Cardiac muscle cell (in vitro differentiated cells and primary cell): Measurements from ENCODE around the gene PADI6. TPM values are rescaled to one million over a fixed set of nuclear protein-coding genes. Genes with fewer than 3 reads are reported as not detected.

Experiments used
- DNase-seq, 2 donors: peaks; one replicate each; pipeline versions ENCODE4 v3.0.0 to v3.0.0-alpha.2; 2010 to 2017; ENCODE audit warnings: low read depth in 1 of 2, low spot score in 1 of 2
- H3K27ac ChIP-seq: fragments of 200-600 bp; sonication (generic); 2 replicates; pipeline ENCODE4 v1.5.1; 2016
- H3K27me3 ChIP-seq: fragments of 200-600 bp; sonication (generic); 2 replicates; pipeline ENCODE4 v1.6.0; 2016; ENCODE audit warnings: control low read depth
- H3K36me3 ChIP-seq: fragments of 200-600 bp; sonication (generic); 2 replicates; pipeline ENCODE4 v1.5.1; 2016; ENCODE audit warnings: control low read depth
- H3K4me1 ChIP-seq: fragments of 200-600 bp; sonication (generic); 2 replicates; pipeline ENCODE4 v1.8.1; 2017; ENCODE audit warnings: low read depth, mild to moderate bottlenecking, mixed run types
- H3K4me3 ChIP-seq: fragments of 200-600 bp; sonication (generic); 2 replicates; pipeline ENCODE4 v1.5.1; 2016; ENCODE audit warnings: mild to moderate bottlenecking
- H3K9me3 ChIP-seq: fragments of 200-600 bp; sonication (generic); 2 replicates; pipeline ENCODE4 v1.5.1; 2017; ENCODE audit warnings: low read depth, mild to moderate bottlenecking, control low read depth
- CTCF ChIP-seq: IDR thresholded peaks from 2 replicates; pipeline ENCODE4 v1.5.1; 2012; ENCODE audit warnings: low read depth, mild to moderate bottlenecking, low read length
- polyA plus RNA-seq: library from polyadenylated mRNA; unstranded; fragments of >200 nt; fragmentation: Nextera tagmentation; extraction: Ambion mirVana; gene quantifications from 2 replicates; pipeline ENCODE4 v1.2.1, GENCODE V29; 2016
- total RNA-seq: library from RNA; depleted of rRNA; stranded (reverse); fragments of >200 nt; gene quantifications from 2 replicates; pipeline ENCODE4 v1.2.3, GENCODE V29; 2016

Gene PADI6
- total and polyA plus RNA-seq, 2 experiments from 2014 or later, result not detected

GRCh38 chr1:17433261-17433660 is 61.3 kb downstream of the PADI6 start:
- Histone ChIP-seq H3K27ac (no peak overlapping the region), H3K27me3 (no peaks in the 10 kb centered on the region), H3K4me3 (no peak overlapping the region), H3K9me3 (no peaks in the 10 kb centered on the region), H3K4me1 (no peaks in the 10 kb centered on the region), H3K36me3 (peaks cover 22% of the 10 kb centered on the region)
- no peak for DNase-seq
- no peak for TF ChIP-seq CTCF

DNA sequence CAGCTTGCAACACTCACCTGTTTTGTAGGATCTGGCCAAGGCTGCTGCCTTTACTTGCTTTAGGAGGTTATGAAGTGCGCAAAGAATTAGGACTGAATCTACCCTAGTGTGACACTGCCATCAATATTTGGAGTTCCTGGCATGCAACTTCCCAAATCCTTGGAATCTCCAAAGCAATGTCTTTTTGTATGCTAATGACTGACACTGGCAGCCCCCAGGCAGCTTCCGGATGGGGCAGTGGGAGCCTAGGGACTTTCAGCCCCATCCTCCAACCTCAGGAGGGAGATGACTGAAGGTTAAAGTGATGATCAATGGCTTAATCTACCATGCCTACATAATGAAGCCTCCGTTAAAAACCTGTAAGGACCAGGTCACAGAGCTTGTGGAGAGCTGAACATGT is 62.0 kb downstream of the PADI6 start:
- Histone ChIP-seq H3K4me1 (no peaks in the 10 kb centered on the region), H3K27ac (no peak overlapping the region)
- DNase-seq, result no peak

DNA sequence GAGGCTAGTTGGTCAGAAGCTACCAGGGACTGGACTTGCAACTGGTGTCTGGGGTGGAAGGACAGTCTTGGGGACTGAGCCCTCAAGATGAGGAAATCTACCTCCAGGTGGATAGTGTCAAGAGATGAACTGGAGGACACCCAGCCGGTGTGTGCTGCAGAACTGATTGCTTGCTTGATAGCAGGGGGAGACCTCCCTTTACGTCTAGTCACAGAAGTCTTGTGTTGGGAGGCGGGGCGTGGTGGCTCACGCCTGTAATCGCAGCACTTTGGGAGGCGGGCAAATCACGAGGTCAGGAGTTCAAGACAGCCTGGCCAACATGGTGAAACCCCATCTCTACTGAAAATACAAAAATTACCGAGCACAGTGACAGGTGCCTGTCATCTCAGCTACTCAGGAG is 62.6 kb downstream of the PADI6 start:
- peaks cover 15% of the 10 kb centered on the region for H3K36me3 ChIP-seq
- no peaks in the 10 kb centered on the region for H3K4me1 ChIP-seq
- no peak for TF ChIP-seq CTCF
- H3K4me3 ChIP-seq, result no peak overlapping the region
- H3K27me3 ChIP-seq, result no peaks in the 10 kb centered on the region
- H3K27ac ChIP-seq, result no peak overlapping the region
- DNase-seq, result no peak
- no peaks in the 10 kb centered on the region for H3K9me3 ChIP-seq

More for the DNA sequence above, 62.0 kb downstream of the PADI6 start:
- peaks cover 15% of the 10 kb centered on the region for H3K36me3 ChIP-seq
- no peak for TF ChIP-seq CTCF
- H3K27me3 ChIP-seq, result no peaks in the 10 kb centered on the region
- H3K4me3 ChIP-seq, result no peak overlapping the region
- no peaks in the 10 kb centered on the region for H3K9me3 ChIP-seq

DNA sequence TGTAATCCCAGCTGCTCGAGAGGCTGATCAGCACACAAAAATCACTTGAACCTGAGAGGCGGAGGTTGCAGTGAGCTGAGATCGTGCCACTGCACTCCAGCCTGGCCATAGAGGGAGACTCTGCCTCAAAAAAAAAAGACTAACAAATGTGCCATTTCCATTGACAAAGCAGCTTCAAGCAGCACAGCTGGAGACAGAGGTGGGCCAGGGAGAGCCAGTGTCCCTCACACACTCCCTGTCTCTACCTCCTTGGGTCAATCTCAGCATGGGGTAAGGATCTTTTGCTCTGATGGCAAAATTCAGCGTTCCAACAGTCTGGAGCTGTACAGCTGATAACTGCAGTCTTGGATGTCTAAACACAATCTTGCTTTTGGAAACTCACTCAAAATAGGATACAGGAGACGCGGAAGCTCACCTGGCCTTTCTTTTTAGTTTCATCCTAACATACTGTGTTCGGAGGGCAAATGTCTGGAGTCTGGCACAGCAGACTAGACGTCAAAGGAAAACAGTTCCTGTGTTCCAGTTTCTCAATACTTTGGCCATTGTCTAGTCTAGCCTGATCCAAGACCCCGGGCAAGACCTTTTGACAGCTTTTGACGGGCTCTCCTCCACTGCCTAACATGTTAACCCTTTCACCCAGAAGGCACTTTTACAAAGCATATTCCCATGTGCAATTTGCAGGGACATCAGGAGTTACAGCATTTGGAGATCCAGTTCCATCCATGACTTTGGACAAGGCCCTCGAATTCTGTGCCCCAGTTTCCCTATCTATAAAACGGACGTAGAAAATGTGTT is 64.6 kb downstream of the PADI6 start:
- Histone ChIP-seq H3K36me3 (peaks cover 15% of the 10 kb centered on the region), H3K4me3 (peak overlapping the region; percentile 96), H3K27me3 (peaks cover 16% of the 10 kb centered on the region), H3K4me1 (peaks cover 12% of the 10 kb centered on the region), H3K27ac (no peak overlapping the region), H3K9me3 (no peaks in the 10 kb centered on the region)
- no peak for TF ChIP-seq CTCF
- DNase-seq, result peak in 1 of 2 donors; percentile 38

- no peak overlapping the region for H3K27ac ChIP-seq
- TF ChIP-seq CTCF, result no peak
- DNase-seq, result no peak
- H3K27me3 ChIP-seq, result peaks cover 20% of the 10 kb centered on the region
- peaks cover 12% of the 10 kb centered on the region for H3K4me1 ChIP-seq
- H3K4me3 ChIP-seq, result peak overlapping the region; percentile 96
- H3K36me3 ChIP-seq, result peaks cover 15% of the 10 kb centered on the region
- H3K9me3 ChIP-seq, result no peaks in the 10 kb centered on the region
Measured at GRCh38 chr1:17437260-17437579, 65.2 kb downstream of the PADI6 start.
